Measurements from ENCODE around the gene FLRT2.

DNA sequence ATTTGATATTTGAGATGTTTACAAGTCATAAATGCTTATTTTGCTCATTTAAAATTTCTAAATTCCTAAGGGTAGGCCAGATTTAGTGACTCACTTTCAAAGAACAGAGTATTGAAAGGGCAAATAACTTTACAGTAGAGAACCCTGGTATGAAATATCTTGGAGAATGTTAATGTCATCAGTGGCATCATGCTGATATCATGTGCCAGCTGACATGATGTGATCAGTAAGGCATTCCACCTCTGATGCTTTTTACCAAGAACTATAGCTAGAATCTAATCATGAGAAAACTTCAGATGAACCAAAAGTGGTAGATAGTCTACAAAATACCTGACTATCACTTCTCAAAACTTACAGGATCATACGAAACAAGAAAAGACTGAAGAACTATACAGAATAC is 2.9 kb upstream of the FLRT2 start:
- TF ChIP-seq POLR2A (IDR thresholded peaks at IDR 0.05) = no peak
- TF ChIP-seq, protein P1, sequence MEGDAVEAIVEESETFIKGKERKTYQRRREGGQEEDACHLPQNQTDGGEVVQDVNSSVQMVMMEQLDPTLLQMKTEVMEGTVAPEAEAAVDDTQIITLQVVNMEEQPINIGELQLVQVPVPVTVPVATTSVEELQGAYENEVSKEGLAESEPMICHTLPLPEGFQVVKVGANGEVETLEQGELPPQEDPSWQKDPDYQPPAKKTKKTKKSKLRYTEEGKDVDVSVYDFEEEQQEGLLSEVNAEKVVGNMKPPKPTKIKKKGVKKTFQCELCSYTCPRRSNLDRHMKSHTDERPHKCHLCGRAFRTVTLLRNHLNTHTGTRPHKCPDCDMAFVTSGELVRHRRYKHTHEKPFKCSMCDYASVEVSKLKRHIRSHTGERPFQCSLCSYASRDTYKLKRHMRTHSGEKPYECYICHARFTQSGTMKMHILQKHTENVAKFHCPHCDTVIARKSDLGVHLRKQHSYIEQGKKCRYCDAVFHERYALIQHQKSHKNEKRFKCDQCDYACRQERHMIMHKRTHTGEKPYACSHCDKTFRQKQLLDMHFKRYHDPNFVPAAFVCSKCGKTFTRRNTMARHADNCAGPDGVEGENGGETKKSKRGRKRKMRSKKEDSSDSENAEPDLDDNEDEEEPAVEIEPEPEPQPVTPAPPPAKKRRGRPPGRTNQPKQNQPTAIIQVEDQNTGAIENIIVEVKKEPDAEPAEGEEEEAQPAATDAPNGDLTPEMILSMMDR (IDR thresholded peaks at IDR 0.05) = no peak
